HG02884 (cell line): ENCODE results near the gene BUD31.
"Not testable (repeated sequence)": the region's sequence is repeated elsewhere in the genome, so short reads cannot be mapped to it uniquely, and the experiment has no call there.

Experiments used
- ATAC-seq: cut with Tn5 transposase; IDR thresholded peaks from one replicate; pipeline ENCODE4 v1.9.1; 2021; ENCODE audit warnings: mild to moderate bottlenecking, moderate library complexity; ENCODE audit not compliant: unreplicated experiment

BUD31 gene

GRCh38 chr7:99408379-99409191 is at the start of gene BUD31, which contains the start of gene PDAP1:
Gene BUD31, plus strand, starts transcription at chr7:99408969. Its CDS starts 2,124 bp downstream, at chr7:99411093.
Gene PDAP1, minus strand, starts transcription at chr7:99408597. Its CDS starts 49 bp downstream, at chr7:99408548.
- ATAC-seq: peak; percentile 71

DNA sequence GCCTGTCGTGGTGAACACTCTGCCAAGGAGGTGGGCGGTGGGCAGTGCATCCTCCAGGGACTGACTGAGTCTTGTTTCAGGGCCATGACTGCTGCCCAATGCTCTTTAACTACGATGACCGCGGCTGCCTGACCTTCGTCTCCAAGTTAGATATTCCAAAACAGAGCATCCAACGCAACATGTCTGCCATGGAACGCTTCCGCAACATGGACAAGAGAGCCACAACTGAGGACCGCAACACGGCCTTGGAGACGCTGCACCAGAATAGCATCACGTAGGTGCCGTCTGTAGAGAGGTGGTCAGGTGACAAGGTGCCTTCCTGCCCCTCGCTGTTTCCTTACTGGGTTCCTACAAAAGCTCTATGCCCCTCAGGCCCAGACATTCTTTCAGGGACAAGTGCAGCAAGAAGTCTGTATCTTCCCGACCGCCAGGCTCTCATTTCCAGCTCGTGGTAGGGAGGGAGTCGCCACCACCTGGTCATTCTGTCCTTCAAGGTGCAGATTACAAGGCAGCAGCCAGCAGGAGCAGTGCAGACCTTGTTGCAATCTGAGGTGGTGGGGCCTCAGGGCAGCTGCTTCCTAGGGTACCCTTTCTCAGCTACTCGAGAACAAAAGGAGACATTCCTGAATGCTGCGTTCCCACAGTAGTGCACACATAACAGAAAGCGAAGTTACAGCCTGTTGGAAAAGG is 49.2 kb upstream of the BUD31 start:
- ATAC-seq: no peak

- ATAC-seq: no peak
These were observed 46.0 kb upstream of the BUD31 start for GRCh38 chr7:99362801-99363200.

GRCh38 chr7:99363286-99363685 is 45.5 kb upstream of the BUD31 start:
- no peak for ATAC-seq

GRCh38 chr7:99365318-99366141 is 43.2 kb upstream of the BUD31 start:
- no peak for ATAC-seq

GRCh38 chr7:99366646-99367045 is 42.1 kb upstream of the BUD31 start:
- no peak for ATAC-seq

GRCh38 chr7:99368750-99369389 is 39.9 kb upstream of the BUD31 start:
- no peak for ATAC-seq

DNA sequence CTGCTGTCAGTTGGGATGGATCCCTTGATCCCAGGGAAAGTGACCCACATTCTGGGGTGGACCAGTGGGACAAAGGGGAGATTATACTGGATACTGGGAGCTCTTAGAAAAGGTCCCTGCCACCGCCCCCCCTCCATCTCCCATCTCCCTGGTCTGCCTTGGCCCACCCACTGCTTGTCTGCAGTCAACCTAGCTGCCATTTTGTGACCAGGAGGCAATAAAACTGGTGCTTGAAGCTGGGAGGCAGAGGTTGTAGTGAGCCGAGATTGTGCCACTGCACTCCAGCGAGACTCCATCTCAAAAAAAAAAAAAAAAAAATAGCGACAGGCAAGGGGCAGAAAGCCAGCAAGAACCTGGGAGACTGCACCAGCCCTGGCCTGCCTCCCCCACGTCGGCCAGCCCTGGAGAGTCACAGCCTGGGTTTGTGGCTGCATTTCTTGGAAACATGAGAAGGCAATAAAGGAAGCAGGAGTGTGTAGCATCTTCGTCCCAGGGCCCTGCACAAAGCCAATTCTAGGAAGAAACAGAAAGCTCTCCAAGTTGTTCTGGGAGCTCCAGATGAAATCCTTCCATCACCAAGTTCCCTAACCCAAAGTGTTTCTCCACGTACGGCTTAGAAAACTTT is 38.9 kb upstream of the BUD31 start:
- no peak for ATAC-seq

DNA sequence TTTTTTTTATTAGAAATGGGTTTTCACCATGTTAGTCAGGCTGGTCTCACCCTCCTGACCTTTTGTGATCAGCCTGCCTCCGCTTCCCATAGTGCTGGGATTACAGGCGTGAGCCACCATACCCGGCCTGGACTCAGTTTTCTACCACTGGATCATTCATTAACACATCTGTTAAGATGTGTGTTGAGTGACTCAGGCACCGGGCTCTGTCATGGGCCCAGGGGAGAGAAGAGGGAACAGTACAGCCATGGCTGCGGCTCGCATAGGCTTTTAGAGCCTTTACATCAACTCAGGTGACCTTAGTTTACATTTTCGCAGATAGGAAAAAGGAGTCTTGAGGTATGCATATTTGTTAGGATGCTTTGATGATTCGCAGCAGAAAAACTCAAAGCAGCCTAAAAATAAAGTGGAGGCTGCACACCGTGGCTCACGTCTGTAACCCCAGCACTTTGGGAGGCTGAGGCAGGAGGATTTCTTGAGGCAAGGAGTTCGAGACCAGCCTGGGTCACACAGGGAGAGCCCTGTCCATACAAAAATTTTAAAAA is 37.3 kb upstream of the BUD31 start:
- no peak for ATAC-seq

DNA sequence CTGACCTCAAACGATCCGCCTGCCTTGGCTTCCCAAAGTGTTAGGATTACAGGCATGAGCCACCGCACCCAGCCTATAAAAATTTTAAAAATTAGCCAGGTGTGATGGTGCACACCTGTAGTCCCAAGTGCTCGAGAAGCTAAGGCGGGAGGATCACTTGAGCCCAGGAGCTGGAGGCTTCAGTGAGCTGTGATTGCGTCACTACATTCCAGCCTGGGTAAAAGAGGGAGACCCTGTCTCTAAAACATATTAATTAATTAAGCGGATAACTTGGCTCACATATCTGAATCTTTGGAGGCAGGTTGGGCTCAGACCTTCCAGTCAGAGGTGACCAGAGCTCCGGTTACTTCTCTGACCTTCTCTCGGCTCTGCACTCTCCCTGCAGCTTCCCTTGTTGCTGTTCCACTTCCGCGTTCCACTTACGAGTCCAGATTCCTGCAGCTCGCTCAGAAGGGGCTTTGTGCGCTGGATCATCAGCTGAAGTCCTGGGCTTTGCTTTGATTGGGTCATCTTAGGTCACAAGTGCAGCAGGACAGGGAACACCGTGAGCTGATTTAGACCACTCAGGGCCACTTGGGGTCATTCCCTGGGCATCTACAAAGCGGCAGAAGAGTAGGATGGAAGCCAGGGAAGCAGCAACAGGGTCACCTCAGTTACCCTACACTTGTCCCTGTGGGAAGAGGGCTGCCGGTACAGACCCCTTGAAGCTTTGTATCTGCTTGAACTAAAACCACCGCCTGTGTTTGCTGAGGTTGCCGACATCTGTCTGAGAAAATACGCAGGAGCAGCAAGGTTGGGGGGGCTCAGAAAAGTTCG is 36.3 kb upstream of the BUD31 start:
- no peak for ATAC-seq

DNA sequence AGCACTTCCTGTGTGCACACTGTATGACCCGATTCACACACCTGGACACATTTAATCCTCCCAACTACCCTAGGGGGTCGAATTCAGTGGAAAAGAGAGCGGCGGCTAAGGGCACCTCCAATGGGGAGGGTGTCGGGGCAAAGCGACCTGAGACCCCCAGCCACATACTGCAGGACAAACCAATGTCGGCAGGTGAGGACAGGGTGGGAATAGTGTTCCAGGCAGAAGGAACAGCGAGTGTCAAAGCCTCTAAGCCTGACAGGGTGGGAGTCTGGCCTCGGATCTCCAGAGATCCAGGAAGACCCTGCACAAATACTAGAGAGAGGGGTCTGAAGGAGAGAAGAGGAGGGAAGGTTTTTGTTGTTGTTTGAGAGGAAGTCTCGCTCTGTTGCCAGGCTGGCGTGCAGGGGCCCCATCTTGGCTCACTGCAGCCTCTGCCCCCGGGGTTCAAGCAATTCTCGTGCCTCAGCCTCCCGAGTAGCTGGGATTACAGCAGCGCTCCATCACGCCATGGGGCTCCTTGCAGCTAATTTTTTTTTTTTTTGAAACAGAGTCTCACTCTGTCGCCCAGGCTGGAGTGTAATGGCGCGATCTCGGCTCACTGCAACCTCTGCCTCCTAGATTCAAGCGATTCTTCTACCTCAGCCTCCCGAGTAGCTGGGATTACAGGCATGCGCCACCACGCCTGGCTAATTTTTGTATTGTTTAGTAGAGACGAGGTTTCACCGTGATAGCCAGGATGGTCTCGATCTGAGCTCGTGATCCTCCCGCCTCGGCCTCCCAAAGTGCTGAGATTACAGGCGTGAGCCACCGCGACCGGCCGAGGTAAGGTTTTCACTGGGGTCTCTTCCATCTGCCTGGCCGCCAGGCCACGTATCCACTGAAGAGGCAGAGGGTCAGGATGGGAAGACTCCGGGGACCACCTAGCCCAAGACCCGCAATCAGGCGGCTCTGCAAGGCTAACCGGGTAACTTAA is 35.4 kb upstream of the BUD31 start:
- ATAC-seq: no peak

- peak; percentile 50 for ATAC-seq
These were observed 34.4 kb upstream of the BUD31 start, which contains the start of gene ARPC1B for GRCh38 chr7:99374111-99375064. Gene ARPC1B, plus strand, starts transcription at chr7:99374730. Its CDS starts 10,985 bp downstream, at chr7:99385715.

GRCh38 chr7:99375070-99375807 is 33.5 kb upstream of the BUD31 start:
- peak; percentile 37 for ATAC-seq

GRCh38 chr7:99379043-99379577 is 29.7 kb upstream of the BUD31 start:
- no peak for ATAC-seq

DNA sequence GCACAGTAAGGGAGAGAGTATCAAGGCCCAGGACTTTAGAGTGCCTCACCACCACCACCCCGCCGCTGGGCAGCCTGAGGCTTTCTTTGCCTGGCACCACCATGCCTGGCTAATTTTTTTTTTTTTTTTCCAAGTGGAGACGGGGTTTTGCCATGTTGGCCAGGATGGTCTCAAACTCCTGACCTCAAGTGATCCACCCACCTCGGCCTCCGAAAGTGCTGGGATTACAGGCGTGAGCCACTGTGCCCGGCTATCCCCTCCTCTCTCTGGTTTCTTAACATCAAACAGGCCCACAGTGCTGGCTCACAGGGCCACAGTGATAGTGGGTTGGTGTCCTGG is 29.1 kb upstream of the BUD31 start:
- ATAC-seq: not testable (repeated sequence)
